Measurements from ENCODE around the gene FBXW8.

FBXW8 gene

GRCh38 chr12:116898669-116899068 lies 12.1 kb upstream of the FBXW8 start:
- no peak overlapping the region for H3K4me2 ChIP-seq (ENCODE audit: insufficient read depth, low read length, poor library complexity, severe bottlenecking)
- no peak overlapping the region for H3K23ac ChIP-seq (ENCODE audit: low read depth, low read length, poor library complexity)
- H2AFZ ChIP-seq (ENCODE audit: low read length), result peak overlapping the region; percentile 16
- no peaks in the 10 kb centered on the region for H3K36me3 ChIP-seq (replicated peaks in 1 of 2; ENCODE audit: control insufficient read depth in 2 of 2, insufficient read depth in 2 of 2, low read length in 2 of 2)
- no peak overlapping the region for H2BK12ac ChIP-seq (ENCODE audit: low read length)
- H3K27ac ChIP-seq (replicated peaks; ENCODE audit: low read length), result no peak overlapping the region
- H3K27me3 ChIP-seq (ENCODE audit: control insufficient read depth in 3 of 3, insufficient read depth in 3 of 3, low read depth in 1 of 3, low read length in 3 of 3), result peaks cover 0 to 3% (median 0%) of the 10 kb centered on the region in 3 experiments
- peaks cover 0 to 5% of the 10 kb centered on the region in 2 donors for H3K4me1 ChIP-seq (ENCODE audit: control insufficient read depth in 2 of 2, insufficient read depth in 1 of 2, low read depth in 1 of 2, low read length in 2 of 2)
- H3K9me3 ChIP-seq (replicated peaks in 1 of 2; ENCODE audit: control insufficient read depth in 2 of 2, insufficient read depth in 1 of 2, low read depth in 1 of 2, low read length in 2 of 2), result peaks cover 0 to 1% of the 10 kb centered on the region in 2 donors
- H2BK120ac ChIP-seq (ENCODE audit: low read depth, low read length), result no peak overlapping the region
- no peaks in the 10 kb centered on the region for H3K79me1 ChIP-seq (ENCODE audit: low read depth, low read length)
- H2BK5ac ChIP-seq (ENCODE audit: low read length), result no peak overlapping the region
- H3K9ac ChIP-seq (ENCODE audit: low read depth, low read length, poor library complexity), result no peak overlapping the region
- H2BK15ac ChIP-seq (ENCODE audit: low read length), result no peak overlapping the region
- no peak overlapping the region for H3K4me3 ChIP-seq (ENCODE audit: low read length in 2 of 2)
- no peak for DNase-seq (ENCODE audit: low spot score)
- H3K18ac ChIP-seq (ENCODE audit: low read length), result no peak overlapping the region
- no peak overlapping the region for H4K91ac ChIP-seq (ENCODE audit: low read depth, low read length, poor library complexity)
- H3K14ac ChIP-seq (ENCODE audit: low read length), result no peak overlapping the region
- H3K4ac ChIP-seq (ENCODE audit: low read length), result no peak overlapping the region
- no peak overlapping the region for H2AK5ac ChIP-seq (ENCODE audit: low read depth, low read length)
- no peak overlapping the region for H4K8ac ChIP-seq (ENCODE audit: low read depth, low read length)
- no CpG with 5 or more reads among the region's 3 CpGs for WGBS, 2 donors (ENCODE audit: extremely low coverage in 2 of 2, insufficient read length in 2 of 2, insufficient replicate concordance in 1 of 2)

GRCh38 chr12:116901612-116902011 lies 9.1 kb upstream of the FBXW8 start:
- H2AK5ac ChIP-seq (ENCODE audit: low read depth, low read length), result no peak overlapping the region
- no peak overlapping the region for H2BK5ac ChIP-seq (ENCODE audit: low read length)

GRCh38 chr12:116903818-116904217 lies 6.9 kb upstream of the FBXW8 start:
- Histone ChIP-seq H2AFZ (ENCODE audit: low read length) (no peak overlapping the region), H2BK5ac (ENCODE audit: low read length) (no peak overlapping the region), H3K18ac (ENCODE audit: low read length) (no peak overlapping the region), H2BK120ac (ENCODE audit: low read depth, low read length) (no peak overlapping the region), H3K4me2 (ENCODE audit: insufficient read depth, low read length, poor library complexity, severe bottlenecking) (no peak overlapping the region), H3K23ac (ENCODE audit: low read depth, low read length, poor library complexity) (no peak overlapping the region), H2BK15ac (ENCODE audit: low read length) (no peak overlapping the region), H3K27me3 (ENCODE audit: control insufficient read depth in 3 of 3, insufficient read depth in 3 of 3, low read depth in 1 of 3, low read length in 3 of 3) (peaks cover 0 to 22% (median 0%) of the 10 kb centered on the region in 3 experiments), H3K36me3 (replicated peaks in 1 of 2; ENCODE audit: control insufficient read depth in 2 of 2, insufficient read depth in 2 of 2, low read length in 2 of 2) (no peaks in the 10 kb centered on the region), H3K4me1 (ENCODE audit: control insufficient read depth in 2 of 2, insufficient read depth in 1 of 2, low read depth in 1 of 2, low read length in 2 of 2) (peaks cover 0 to 2% of the 10 kb centered on the region in 2 donors), H3K4me3 (ENCODE audit: low read length in 2 of 2) (no peak overlapping the region), H3K4ac (ENCODE audit: low read length) (no peak overlapping the region), H3K14ac (ENCODE audit: low read length) (no peak overlapping the region), H4K91ac (ENCODE audit: low read depth, low read length, poor library complexity) (no peak overlapping the region), H2BK12ac (ENCODE audit: low read length) (no peak overlapping the region), H3K79me1 (ENCODE audit: low read depth, low read length) (no peaks in the 10 kb centered on the region), H3K27ac (replicated peaks; ENCODE audit: low read length) (no peak overlapping the region), H3K9me3 (replicated peaks in 1 of 2; ENCODE audit: control insufficient read depth in 2 of 2, insufficient read depth in 1 of 2, low read depth in 1 of 2, low read length in 2 of 2) (no peaks in the 10 kb centered on the region), H3K9ac (ENCODE audit: low read depth, low read length, poor library complexity) (no peak overlapping the region), H2AK5ac (ENCODE audit: low read depth, low read length) (no peak overlapping the region), H4K8ac (ENCODE audit: low read depth, low read length) (no peak overlapping the region)
- no peak for DNase-seq (ENCODE audit: low spot score)
- WGBS, 2 donors (ENCODE audit: extremely low coverage in 2 of 2, insufficient read length in 2 of 2, insufficient replicate concordance in 1 of 2), result no CpG with 5 or more reads among the region's 4 CpGs

More at GRCh38 chr12:116901612-116902011, 9.1 kb upstream of the FBXW8 start:
- Histone ChIP-seq H3K36me3 (replicated peaks in 1 of 2; ENCODE audit: control insufficient read depth in 2 of 2, insufficient read depth in 2 of 2, low read length in 2 of 2) (no peaks in the 10 kb centered on the region), H4K8ac (ENCODE audit: low read depth, low read length) (no peak overlapping the region), H2BK120ac (ENCODE audit: low read depth, low read length) (no peak overlapping the region), H2BK12ac (ENCODE audit: low read length) (no peak overlapping the region), H3K27ac (replicated peaks; ENCODE audit: low read length) (no peak overlapping the region), H3K9me3 (replicated peaks in 1 of 2; ENCODE audit: control insufficient read depth in 2 of 2, insufficient read depth in 1 of 2, low read depth in 1 of 2, low read length in 2 of 2) (peaks cover 0 to 1% of the 10 kb centered on the region in 2 donors), H3K18ac (ENCODE audit: low read length) (no peak overlapping the region), H3K79me1 (ENCODE audit: low read depth, low read length) (no peaks in the 10 kb centered on the region), H3K14ac (ENCODE audit: low read length) (no peak overlapping the region), H2BK15ac (ENCODE audit: low read length) (no peak overlapping the region), H3K27me3 (ENCODE audit: control insufficient read depth in 3 of 3, insufficient read depth in 3 of 3, low read depth in 1 of 3, low read length in 3 of 3) (peaks cover 0 to 3% (median 0%) of the 10 kb centered on the region in 3 experiments), H3K9ac (ENCODE audit: low read depth, low read length, poor library complexity) (no peak overlapping the region), H3K4me2 (ENCODE audit: insufficient read depth, low read length, poor library complexity, severe bottlenecking) (no peak overlapping the region), H3K4ac (ENCODE audit: low read length) (no peak overlapping the region), H3K23ac (ENCODE audit: low read depth, low read length, poor library complexity) (no peak overlapping the region), H3K4me3 (ENCODE audit: low read length in 2 of 2) (no peak overlapping the region), H2AFZ (ENCODE audit: low read length) (no peak overlapping the region), H4K91ac (ENCODE audit: low read depth, low read length, poor library complexity) (no peak overlapping the region), H3K4me1 (ENCODE audit: control insufficient read depth in 2 of 2, insufficient read depth in 1 of 2, low read depth in 1 of 2, low read length in 2 of 2) (peaks cover 0 to 5% of the 10 kb centered on the region in 2 donors)
- WGBS, 2 donors (ENCODE audit: extremely low coverage in 2 of 2, insufficient read length in 2 of 2, insufficient replicate concordance in 1 of 2), result no CpG with 5 or more reads among the region's 2 CpGs
- DNase-seq (ENCODE audit: low spot score), result no peak

- Histone ChIP-seq H3K18ac (ENCODE audit: low read length) (no peak overlapping the region), H2BK5ac (ENCODE audit: low read length) (no peak overlapping the region), H3K4me1 (ENCODE audit: control insufficient read depth in 2 of 2, insufficient read depth in 1 of 2, low read depth in 1 of 2, low read length in 2 of 2) (no peaks in the 10 kb centered on the region), H3K4ac (ENCODE audit: low read length) (no peak overlapping the region), H2AFZ (ENCODE audit: low read length) (no peak overlapping the region), H3K4me3 (ENCODE audit: low read length in 2 of 2) (no peak overlapping the region), H2BK15ac (ENCODE audit: low read length) (no peak overlapping the region), H3K36me3 (replicated peaks in 1 of 2; ENCODE audit: control insufficient read depth in 2 of 2, insufficient read depth in 2 of 2, low read length in 2 of 2) (no peaks in the 10 kb centered on the region), H3K14ac (ENCODE audit: low read length) (no peak overlapping the region), H3K23ac (ENCODE audit: low read depth, low read length, poor library complexity) (no peak overlapping the region), H3K79me1 (ENCODE audit: low read depth, low read length) (peaks cover 1% of the 10 kb centered on the region), H2AK5ac (ENCODE audit: low read depth, low read length) (no peak overlapping the region), H3K27ac (replicated peaks; ENCODE audit: low read length) (no peak overlapping the region), H4K8ac (ENCODE audit: low read depth, low read length) (no peak overlapping the region), H3K9ac (ENCODE audit: low read depth, low read length, poor library complexity) (no peak overlapping the region), H3K4me2 (ENCODE audit: insufficient read depth, low read length, poor library complexity, severe bottlenecking) (no peak overlapping the region), H2BK120ac (ENCODE audit: low read depth, low read length) (no peak overlapping the region), H4K91ac (ENCODE audit: low read depth, low read length, poor library complexity) (no peak overlapping the region), H3K27me3 (ENCODE audit: control insufficient read depth in 3 of 3, insufficient read depth in 3 of 3, low read depth in 1 of 3, low read length in 3 of 3) (peaks cover 0 to 22% (median 0%) of the 10 kb centered on the region in 3 experiments), H3K9me3 (replicated peaks in 1 of 2; ENCODE audit: control insufficient read depth in 2 of 2, insufficient read depth in 1 of 2, low read depth in 1 of 2, low read length in 2 of 2) (no peaks in the 10 kb centered on the region), H2BK12ac (ENCODE audit: low read length) (no peak overlapping the region)
- no CpG with 5 or more reads among the region's 4 CpGs for WGBS, 2 donors (ENCODE audit: extremely low coverage in 2 of 2, insufficient read length in 2 of 2, insufficient replicate concordance in 1 of 2)
- no peak for DNase-seq (ENCODE audit: low spot score)
These were observed 4.5 kb upstream of the FBXW8 start for GRCh38 chr12:116906285-116906684.

Measured in neuronal stem cell (in vitro differentiated cells).